ENCODE results near the gene KDM2A.
A peak's percentile ranks its signal among the peaks of the same experiment; 100 is the strongest.

The KDM2A gene

DNA sequence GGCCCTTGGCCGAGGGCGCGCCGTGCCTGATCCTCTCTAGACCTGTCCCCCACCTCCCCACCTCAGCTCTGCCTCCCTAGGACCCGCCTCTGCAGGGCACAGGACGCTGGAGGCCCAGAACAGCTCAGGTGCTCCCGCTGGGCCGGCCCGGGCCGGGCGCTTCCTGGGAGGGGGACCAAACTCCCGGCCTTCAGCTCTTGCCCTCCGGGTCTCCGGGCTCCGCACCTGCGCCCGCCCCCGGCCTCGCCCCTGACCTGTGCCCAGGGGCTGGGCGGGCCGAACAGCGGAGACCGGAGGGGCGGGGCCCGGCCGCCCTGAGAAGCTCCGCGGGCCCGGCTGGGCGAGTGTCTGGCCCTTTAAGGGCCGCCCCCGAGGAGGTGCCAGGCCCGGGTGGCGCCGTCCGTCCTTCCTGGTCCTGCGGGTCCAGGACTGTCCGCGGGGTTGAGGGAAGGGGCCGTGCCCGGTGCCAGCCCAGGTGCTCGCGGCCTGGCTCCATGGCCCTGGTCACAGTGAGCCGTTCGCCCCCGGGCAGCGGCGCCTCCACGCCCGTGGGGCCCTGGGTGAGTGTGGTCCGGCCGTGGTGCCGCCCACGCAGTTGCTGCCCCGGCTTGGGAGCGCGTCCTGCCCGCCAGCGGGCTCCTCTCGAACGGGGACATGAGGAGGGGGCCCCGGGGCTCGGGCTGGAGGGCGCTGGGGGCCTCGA is 184.2 kb downstream of the KDM2A start, which contains the start of gene SSH3:
TSS of gene SSH3 (plus strand) at position 399 of the 703 bp plus-strand sequence. CDS start at position 495, 96 bp downstream.
- peak; percentile 56 for DNase-seq (ENCODE audit: low spot score)

DNA sequence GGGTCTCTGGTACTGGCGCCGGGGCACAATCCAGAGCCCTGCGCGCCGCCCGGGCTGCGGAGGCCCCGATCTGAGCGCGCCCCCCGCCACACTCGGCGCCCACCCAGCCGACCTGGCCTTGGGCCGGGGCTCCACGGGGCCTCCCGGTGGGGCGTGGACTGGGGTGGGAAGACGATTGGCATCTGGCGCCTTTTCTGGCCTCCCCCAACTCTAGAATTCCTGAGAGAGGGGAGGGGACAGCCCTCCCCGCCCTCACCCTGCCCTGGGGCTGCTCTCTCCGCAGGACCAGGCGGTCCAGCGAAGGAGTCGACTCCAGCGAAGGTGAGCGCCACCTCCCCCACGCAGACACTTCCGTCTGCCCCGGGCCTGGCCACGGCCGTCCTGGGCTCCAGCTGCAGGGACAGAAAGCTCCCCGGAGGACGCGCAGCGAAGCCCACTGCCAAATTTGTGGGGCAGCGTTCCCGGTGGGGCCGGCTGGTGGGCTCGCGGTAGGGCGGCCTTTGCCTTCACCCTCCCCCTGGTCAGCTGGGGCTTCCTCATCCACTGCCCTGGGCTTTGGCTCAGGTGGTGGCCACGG is 184.9 kb downstream of the KDM2A start:
- DNase-seq (ENCODE audit: low spot score) = no peak

DNA sequence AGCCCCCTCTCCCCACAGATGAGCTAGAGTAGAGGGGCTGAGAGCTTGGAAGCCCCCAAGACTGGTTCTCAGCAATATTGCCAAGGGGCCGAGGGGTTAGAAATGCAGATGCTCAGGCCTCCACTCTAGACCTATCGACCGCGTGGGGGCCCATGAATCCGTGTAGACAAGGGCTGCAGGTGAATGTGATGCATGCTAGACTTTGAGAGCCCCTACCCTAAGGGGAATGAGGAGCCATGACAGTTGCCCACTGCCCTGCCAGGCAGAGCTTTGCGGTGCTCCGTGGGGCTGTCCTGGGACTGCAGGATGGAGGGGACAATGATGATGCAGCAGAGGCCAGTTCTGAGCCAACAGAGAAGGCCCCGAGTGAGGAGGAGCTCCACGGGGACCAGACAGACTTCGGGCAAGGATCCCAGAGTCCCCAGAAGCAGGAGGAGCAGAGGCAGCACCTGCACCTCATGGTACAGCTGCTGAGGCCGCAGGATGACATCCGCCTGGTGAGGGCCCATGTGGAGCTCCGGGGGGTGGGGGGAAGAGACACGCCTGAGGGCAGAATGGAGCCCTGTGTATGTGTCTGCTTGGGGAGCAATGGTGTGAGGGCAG is 185.5 kb downstream of the KDM2A start:
- DNase-seq (ENCODE audit: low spot score) = no peak

DNA sequence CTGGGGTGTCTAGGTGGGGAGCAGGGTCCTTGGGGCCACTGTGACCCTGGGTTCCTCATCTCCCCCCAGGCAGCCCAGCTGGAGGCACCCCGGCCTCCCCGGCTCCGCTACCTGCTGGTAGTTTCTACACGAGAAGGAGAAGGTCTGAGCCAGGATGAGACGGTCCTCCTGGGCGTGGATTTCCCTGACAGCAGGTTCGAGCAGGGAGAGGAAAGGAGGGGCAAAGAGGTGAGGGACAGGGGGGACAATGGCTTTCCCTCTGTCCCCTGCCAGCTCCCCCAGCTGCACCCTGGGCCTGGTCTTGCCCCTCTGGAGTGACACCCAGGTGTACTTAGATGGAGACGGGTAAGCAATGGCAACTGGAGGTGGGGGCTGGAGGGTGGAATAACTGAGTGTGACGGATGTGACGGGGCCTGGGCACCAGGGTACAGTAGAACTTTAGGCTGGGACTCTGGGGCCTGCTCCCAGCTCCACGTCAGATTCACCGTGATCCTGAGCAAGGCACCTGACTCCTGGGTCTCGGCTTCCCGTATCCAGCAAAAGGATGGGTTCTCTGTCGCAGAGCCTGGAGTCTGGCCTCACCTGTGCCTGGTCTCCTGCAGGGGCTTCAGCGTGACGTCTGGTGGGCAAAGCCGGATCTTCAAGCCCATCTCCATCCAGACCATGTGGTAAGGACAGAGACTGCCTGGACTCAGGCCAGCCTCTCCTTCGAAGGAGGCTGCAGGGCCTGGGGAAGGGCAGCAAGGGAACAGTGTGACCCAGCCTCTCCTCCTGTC is 187.9 kb downstream of the KDM2A start:
- DNase-seq (ENCODE audit: low spot score) = no peak

DNA sequence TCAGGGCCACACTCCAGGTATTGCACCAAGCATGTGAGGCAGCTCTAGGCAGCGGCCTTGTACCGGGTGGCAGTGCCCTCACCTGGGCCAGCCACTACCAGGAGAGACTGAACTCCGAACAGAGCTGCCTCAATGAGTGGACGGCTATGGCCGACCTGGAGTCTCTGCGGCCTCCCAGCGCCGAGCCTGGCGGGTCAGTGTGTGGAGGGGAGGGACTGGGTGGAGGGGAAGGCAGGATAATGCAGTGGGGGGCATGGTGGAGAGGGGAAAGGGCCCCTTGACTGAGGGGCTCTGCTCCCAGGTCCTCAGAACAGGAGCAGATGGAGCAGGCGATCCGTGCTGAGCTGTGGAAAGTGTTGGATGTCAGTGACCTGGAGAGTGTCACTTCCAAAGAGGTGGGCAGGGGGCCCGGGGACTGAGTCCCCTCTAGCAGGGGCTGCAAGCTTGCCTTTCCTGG is 188.5 kb downstream of the KDM2A start:
- DNase-seq (ENCODE audit: low spot score) = no peak

Measured in hematopoietic multipotent progenitor cell treated with erythropoietin and hydrocortisone succinate and interleukin-3 and kit ligand, for 15 days (in vitro differentiated cells).